Measurements from ENCODE around the gene EAF2. TPM values are rescaled to one million over a fixed set of nuclear protein-coding genes. Genes with fewer than 3 reads are reported as not detected.

The EAF2 gene
- total and polyA plus RNA-seq, 2 donors (not counting 3 experiments of a cell fraction or from before 2014, with no cell fraction given), result 0.63 to 1.5 TPM

- Histone ChIP-seq H3K79me2 (ENCODE audit: control insufficient read depth, insufficient read depth, low read length) (no peaks in the 10 kb centered on the region), H3K27me3 (ENCODE audit: control insufficient read depth in 2 of 2, insufficient read depth in 2 of 2, low read length in 2 of 2) (no peaks in the 10 kb centered on the region), H2AFZ (ENCODE audit: low read depth, low read length) (no peak overlapping the region), H3K9me3 (replicated peaks; ENCODE audit: control insufficient read depth, insufficient read depth, low read length) (no peaks in the 10 kb centered on the region), H3K4me1 (ENCODE audit: control insufficient read depth, extremely low read depth, insufficient read depth, low read length) (no peaks in the 10 kb centered on the region), H3K4me3 (replicated peaks in 1 of 3; ENCODE audit: insufficient read depth in 1 of 3, low read depth in 1 of 3, low read length in 3 of 3) (no peak overlapping the region), H3K27ac (ENCODE audit: insufficient read depth, low read depth, low read length) (no peak overlapping the region), H4K20me1 (replicated peaks; ENCODE audit: control insufficient read depth, extremely low read depth, insufficient read depth, low read length) (no peaks in the 10 kb centered on the region), H3K4me2 (ENCODE audit: insufficient read depth, low read length) (no peak overlapping the region), H3K36me3 (ENCODE audit: control insufficient read depth in 2 of 2, extremely low read depth in 1 of 2, insufficient read depth in 2 of 2, low read length in 2 of 2) (no peaks in the 10 kb centered on the region), H3K9me1 (replicated peaks; ENCODE audit: control insufficient read depth, extremely low read depth, insufficient read depth, low read length) (no peaks in the 10 kb centered on the region), H3K9ac (replicated peaks; ENCODE audit: extremely low read depth, insufficient read depth, low read length) (no peak overlapping the region)
- TF ChIP-seq GATA2 (IDR thresholded peaks at IDR 0.05; ENCODE audit: insufficient read depth, insufficient read length, low read depth, low read length) (no peak), POLR2AphosphoS5 (IDR thresholded peaks at IDR 0.05; ENCODE audit: insufficient read depth, low read depth, low read length) (no peak), EZH2 (IDR thresholded peaks at IDR 0.05; ENCODE audit: borderline replicate concordance, low read depth, low read length, severe bottlenecking) (no peak), CTCF (IDR thresholded peaks at IDR 0.05; ENCODE audit: extremely low read depth in 1 of 2, insufficient read depth in 1 of 2, low read depth in 1 of 2, low read length in 2 of 2) (no peak), MAX (IDR thresholded peaks at IDR 0.05; ENCODE audit: insufficient read depth, insufficient read length) (no peak), JUN (IDR thresholded peaks at IDR 0.05; ENCODE audit: borderline replicate concordance, insufficient read depth, insufficient read length, low read depth) (no peak), MYC (IDR thresholded peaks at IDR 0.05; ENCODE audit: low read depth, low read length) (no peak), POLR2A (IDR thresholded peaks at IDR 0.05; ENCODE audit: low read depth, low read length) (no peak), FOS (IDR thresholded peaks at IDR 0.05; ENCODE audit: borderline replicate concordance, insufficient read depth, low read length) (no peak)
- ChIA-PET CTCF (no interaction called here), POLR2A (no interaction called here)
- BruUV-seq (replicated peaks), result no TSS peak
- FAIRE-seq (no peak), DNase-seq (ENCODE audit: low read depth, low spot score) (no peak)
- intact Hi-C loops (cut with micrococcal nuclease), result no loop called here
- dilution Hi-C loops (cut with MboI; ENCODE audit: extremely low pct_ligation_motif_present, low sequenced_read_pairs), result no loop called here
Measured at GRCh38 chr3:121914081-121914998, 79.3 kb downstream of the EAF2 start.
